ENCODE measurements around the gene MLX.

MLX gene

GRCh38 chr17:42561897-42562387 is 5.0 kb upstream of the MLX start, which contains the start of gene COASY:
Gene COASY (plus strand): TSS chr17:42562148. CDS start chr17:42562623, 475 bp downstream.
- peak within 1 kb of the TSS; percentile 90 for H3K27ac Mint-ChIP-seq
- H3K4me3 Mint-ChIP-seq: peak within 1 kb of the TSS; percentile 86
- ATAC-seq: peak; percentile 82
- peaks cover 52% of the 10 kb centered on the region for H3K4me1 Mint-ChIP-seq
- no peaks in the 10 kb centered on the region for H3K9me3 Mint-ChIP-seq
- peaks cover 20% of the 10 kb centered on the region for H3K36me3 Mint-ChIP-seq
- H3K27me3 Mint-ChIP-seq: no peaks in the 10 kb centered on the region

- Mint-ChIP-seq H3K4me3 (peak overlapping the region; percentile 86), H3K36me3 (peaks cover 22% of the 10 kb centered on the region), H3K27me3 (no peaks in the 10 kb centered on the region), H3K9me3 (no peaks in the 10 kb centered on the region), H3K27ac (peak overlapping the region; percentile 90), H3K4me1 (peaks cover 54% of the 10 kb centered on the region)
- ATAC-seq: peak; percentile 1
Observed at GRCh38 chr17:42562388-42563142, 4.3 kb upstream of the MLX start.

GRCh38 chr17:42563143-42563509 is 3.8 kb upstream of the MLX start:
- Mint-ChIP-seq H3K27me3 (no peaks in the 10 kb centered on the region), H3K27ac (peak overlapping the region; percentile 90), H3K36me3 (peaks cover 26% of the 10 kb centered on the region), H3K4me1 (peaks cover 59% of the 10 kb centered on the region), H3K9me3 (no peaks in the 10 kb centered on the region), H3K4me3 (peak overlapping the region; percentile 86)
- no peak for ATAC-seq

- H3K36me3 Mint-ChIP-seq: peaks cover 28% of the 10 kb centered on the region
- no peak for ATAC-seq
- H3K27me3 Mint-ChIP-seq: no peaks in the 10 kb centered on the region
- H3K9me3 Mint-ChIP-seq: no peaks in the 10 kb centered on the region
- H3K4me1 Mint-ChIP-seq: peaks cover 61% of the 10 kb centered on the region
- H3K27ac Mint-ChIP-seq: peak overlapping the region; percentile 90
- peak overlapping the region; percentile 86 for H3K4me3 Mint-ChIP-seq
Observed at GRCh38 chr17:42563543-42563942, 3.4 kb upstream of the MLX start.

GRCh38 chr17:42563950-42564349 is 3.0 kb upstream of the MLX start:
- peak overlapping the region; percentile 90 for H3K27ac Mint-ChIP-seq
- H3K4me1 Mint-ChIP-seq: peaks cover 65% of the 10 kb centered on the region
- H3K27me3 Mint-ChIP-seq: no peaks in the 10 kb centered on the region
- H3K4me3 Mint-ChIP-seq: peak overlapping the region; percentile 86
- no peaks in the 10 kb centered on the region for H3K9me3 Mint-ChIP-seq
- H3K36me3 Mint-ChIP-seq: peaks cover 32% of the 10 kb centered on the region
- ATAC-seq: no peak

- no peaks in the 10 kb centered on the region for H3K9me3 Mint-ChIP-seq
- no peak overlapping the region for H3K4me3 Mint-ChIP-seq
- peaks cover 38% of the 10 kb centered on the region for H3K36me3 Mint-ChIP-seq
- no peak for ATAC-seq
- H3K27me3 Mint-ChIP-seq: no peaks in the 10 kb centered on the region
- H3K27ac Mint-ChIP-seq: peak overlapping the region; percentile 90
- peaks cover 61% of the 10 kb centered on the region for H3K4me1 Mint-ChIP-seq
Observed at GRCh38 chr17:42564815-42565522, 1.9 kb upstream of the MLX start.

- H3K4me1 Mint-ChIP-seq: peaks cover 56% of the 10 kb centered on the region
- peaks cover 42% of the 10 kb centered on the region for H3K36me3 Mint-ChIP-seq
- H3K27me3 Mint-ChIP-seq: no peaks in the 10 kb centered on the region
- no peak for ATAC-seq
- H3K9me3 Mint-ChIP-seq: no peaks in the 10 kb centered on the region
- peak overlapping the region; percentile 86 for H3K4me3 Mint-ChIP-seq
- peak overlapping the region; percentile 87 for H3K27ac Mint-ChIP-seq
Observed at GRCh38 chr17:42565523-42566214, 1.2 kb upstream of the MLX start.

GRCh38 chr17:42566215-42566882 is 551 bp upstream of the MLX start:
- peaks cover 58% of the 10 kb centered on the region for H3K4me1 Mint-ChIP-seq
- H3K36me3 Mint-ChIP-seq: peaks cover 49% of the 10 kb centered on the region
- H3K9me3 Mint-ChIP-seq: no peaks in the 10 kb centered on the region
- H3K27ac Mint-ChIP-seq: peak overlapping the region; percentile 87
- no peaks in the 10 kb centered on the region for H3K27me3 Mint-ChIP-seq
- no peak for ATAC-seq
- peak overlapping the region; percentile 86 for H3K4me3 Mint-ChIP-seq

- Mint-ChIP-seq H3K36me3 (peaks cover 63% of the 10 kb centered on the region), H3K27me3 (no peaks in the 10 kb centered on the region), H3K27ac (peak overlapping the region; percentile 87), H3K4me3 (peak overlapping the region; percentile 49), H3K4me1 (peaks cover 47% of the 10 kb centered on the region), H3K9me3 (no peaks in the 10 kb centered on the region)
- ATAC-seq: no peak
Observed at GRCh38 chr17:42568341-42569111, 1.6 kb downstream of the MLX start.

- Mint-ChIP-seq H3K36me3 (peaks cover 77% of the 10 kb centered on the region), H3K4me1 (peaks cover 51% of the 10 kb centered on the region), H3K27me3 (no peaks in the 10 kb centered on the region), H3K4me3 (no peak overlapping the region), H3K27ac (no peak overlapping the region), H3K9me3 (no peaks in the 10 kb centered on the region)
- ATAC-seq: no peak
Observed at GRCh38 chr17:42571435-42572225, 4.7 kb downstream of the MLX start.

- Mint-ChIP-seq H3K27me3 (no peaks in the 10 kb centered on the region), H3K36me3 (peaks cover 74% of the 10 kb centered on the region), H3K4me1 (peaks cover 56% of the 10 kb centered on the region), H3K27ac (peak overlapping the region; percentile 4), H3K9me3 (no peaks in the 10 kb centered on the region), H3K4me3 (no peak overlapping the region)
- ATAC-seq: no peak
Observed at GRCh38 chr17:42573095-42573494, 6.2 kb downstream of the MLX start.

- no peak overlapping the region for H3K4me3 Mint-ChIP-seq
- H3K36me3 Mint-ChIP-seq: peaks cover 69% of the 10 kb centered on the region
- ATAC-seq: no peak
- H3K27me3 Mint-ChIP-seq: no peaks in the 10 kb centered on the region
- H3K4me1 Mint-ChIP-seq: peaks cover 59% of the 10 kb centered on the region
- H3K9me3 Mint-ChIP-seq: no peaks in the 10 kb centered on the region
- H3K27ac Mint-ChIP-seq: no peak overlapping the region
Observed at GRCh38 chr17:42574463-42574862, 7.6 kb downstream of the MLX start.

- no peaks in the 10 kb centered on the region for H3K9me3 Mint-ChIP-seq
- peaks cover 56% of the 10 kb centered on the region for H3K36me3 Mint-ChIP-seq
- ATAC-seq: no peak
- H3K27me3 Mint-ChIP-seq: no peaks in the 10 kb centered on the region
- peak overlapping the region; percentile 86 for H3K27ac Mint-ChIP-seq
- peaks cover 60% of the 10 kb centered on the region for H3K4me1 Mint-ChIP-seq
- peak overlapping the region; percentile 82 for H3K4me3 Mint-ChIP-seq
Observed at GRCh38 chr17:42577140-42577531, 10.2 kb downstream of the MLX start.
